GM18499 (cell line): ENCODE results near the gene EIF2S3B.
"Not testable (repeated sequence)": the region's sequence is repeated elsewhere in the genome, so short reads cannot be mapped to it uniquely, and the experiment has no call there.

ENCODE experiments used
- ATAC-seq: cut with Tn5 transposase; IDR thresholded peaks from one replicate; pipeline ENCODE4 v1.9.1; 2021; ENCODE audit warnings: moderate number of reproducible peaks; ENCODE audit not compliant: insufficient read depth, unreplicated experiment

Gene EIF2S3B

DNA sequence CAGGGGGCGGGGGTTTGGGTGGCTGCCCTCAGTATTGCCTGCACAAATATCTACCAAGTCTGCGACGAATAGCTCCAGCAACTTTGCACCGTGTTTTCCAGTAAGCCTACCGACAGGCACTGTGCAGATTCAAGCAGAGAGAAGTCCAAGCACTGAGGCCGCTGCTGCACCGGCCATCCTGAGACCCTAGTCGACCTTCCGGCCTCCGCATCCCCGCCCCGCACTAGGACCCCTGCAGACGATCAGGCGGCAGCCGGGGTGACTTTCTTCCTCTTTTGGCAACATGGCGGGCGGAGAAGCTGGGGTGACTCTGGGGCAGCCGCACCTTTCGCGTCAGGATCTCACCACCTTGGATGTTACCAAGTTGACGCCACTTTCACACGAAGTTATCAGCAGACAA, at the start of gene EIF2S3B:
Gene EIF2S3B, plus strand, starts transcription at position 271 of the 400 bp plus-strand sequence. Its CDS starts 13 bp downstream, at position 284.
- ATAC-seq: no peak

DNA sequence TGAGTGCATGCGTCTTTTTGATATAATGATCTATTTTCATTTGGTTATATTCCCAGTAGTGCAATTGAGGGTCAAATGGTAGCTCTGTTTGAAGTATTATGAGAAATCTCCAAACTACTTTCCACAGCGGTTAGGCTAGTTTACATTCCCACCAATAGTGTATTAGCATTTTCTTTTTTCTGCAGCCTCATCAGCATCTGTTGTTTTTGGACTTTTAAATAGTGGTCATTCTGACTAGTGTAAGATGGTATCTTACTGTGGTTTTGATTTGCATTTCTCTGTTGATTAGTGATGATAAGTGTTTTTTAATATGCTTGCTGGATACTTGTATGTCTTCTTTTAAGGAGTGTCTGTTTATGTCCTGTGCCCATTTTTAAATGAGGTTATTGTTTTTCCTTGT, 48.8 kb upstream of the EIF2S3B start:
- ATAC-seq: no peak

DNA sequence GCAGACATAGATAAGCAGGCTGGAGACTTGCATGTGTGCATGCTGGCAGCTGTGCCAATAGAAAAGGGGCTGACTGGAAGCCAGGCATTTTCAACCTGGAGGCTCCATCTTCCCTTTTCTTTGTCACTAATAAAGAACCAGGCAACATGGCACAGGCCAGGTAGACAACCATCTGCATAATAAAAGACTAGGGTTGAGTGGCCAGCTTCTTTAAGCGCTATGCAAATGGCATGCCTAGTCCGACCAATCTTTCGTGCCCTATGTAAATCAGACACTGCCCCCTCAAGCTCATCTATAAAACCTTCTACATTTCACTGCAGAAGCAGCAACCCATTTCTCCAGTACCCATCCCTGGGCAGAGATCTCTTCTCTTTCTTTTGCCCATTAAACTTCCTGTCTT, 47.9 kb upstream of the EIF2S3B start:
- no peak for ATAC-seq

DNA sequence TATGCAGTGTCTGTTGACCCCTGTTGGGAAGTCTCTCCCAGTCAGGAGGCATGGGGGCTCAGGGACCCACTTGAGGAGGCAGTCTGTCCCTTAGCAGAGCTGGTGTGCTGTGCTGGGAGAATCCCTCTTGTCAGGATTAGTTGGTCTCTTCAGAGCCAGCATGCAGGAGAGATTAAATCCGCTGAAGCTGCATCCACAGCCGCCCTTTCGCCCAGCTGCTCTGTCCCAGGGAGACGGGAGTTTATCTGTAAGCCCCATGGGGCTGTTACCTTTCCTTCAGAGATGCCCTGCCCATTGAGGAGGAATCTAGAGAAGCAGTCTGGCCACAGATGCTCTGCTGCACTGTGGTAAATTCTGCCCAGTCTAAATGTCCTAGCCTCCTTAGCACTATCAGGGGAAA, 39.4 kb upstream of the EIF2S3B start:
- no peak for ATAC-seq

DNA sequence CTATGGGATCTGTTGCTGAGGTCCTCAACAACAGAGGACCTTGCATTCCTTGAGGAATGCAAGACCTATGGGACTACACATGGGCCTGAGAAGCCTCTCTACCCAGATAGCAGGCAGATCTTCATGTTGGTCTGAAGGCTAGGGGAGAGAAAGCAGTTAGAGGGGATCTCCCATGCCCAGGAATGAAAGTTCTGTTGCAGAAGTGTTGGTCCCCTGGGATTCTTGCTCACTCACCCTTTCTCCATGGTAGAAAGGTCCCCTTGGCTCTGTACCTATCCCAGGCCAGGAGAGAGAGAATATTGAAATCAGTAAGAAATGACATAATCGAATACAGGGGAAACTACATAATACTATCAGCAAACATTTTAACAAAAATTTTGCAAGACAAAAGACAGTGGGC, 36.0 kb upstream of the EIF2S3B start:
- ATAC-seq: no peak

DNA sequence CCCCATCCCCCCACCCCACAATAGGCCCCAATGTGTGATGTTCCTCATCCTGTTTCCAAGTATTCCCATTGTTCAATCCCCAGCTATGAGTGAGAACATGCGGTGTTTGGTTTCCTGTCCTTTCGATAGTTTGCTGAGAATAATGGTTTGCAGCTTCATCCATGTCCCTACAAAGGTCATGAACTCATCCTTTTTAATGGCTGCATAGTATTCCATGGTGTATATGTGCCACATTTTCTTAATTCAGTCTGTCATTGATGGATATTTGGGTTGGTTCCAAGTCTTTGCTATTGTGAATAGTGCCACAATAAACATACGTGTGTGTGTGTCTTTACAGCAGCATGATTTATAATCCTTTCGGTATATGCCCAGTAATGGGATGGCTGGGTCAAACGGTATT, 32.9 kb upstream of the EIF2S3B start:
- ATAC-seq: not testable (repeated sequence)

DNA sequence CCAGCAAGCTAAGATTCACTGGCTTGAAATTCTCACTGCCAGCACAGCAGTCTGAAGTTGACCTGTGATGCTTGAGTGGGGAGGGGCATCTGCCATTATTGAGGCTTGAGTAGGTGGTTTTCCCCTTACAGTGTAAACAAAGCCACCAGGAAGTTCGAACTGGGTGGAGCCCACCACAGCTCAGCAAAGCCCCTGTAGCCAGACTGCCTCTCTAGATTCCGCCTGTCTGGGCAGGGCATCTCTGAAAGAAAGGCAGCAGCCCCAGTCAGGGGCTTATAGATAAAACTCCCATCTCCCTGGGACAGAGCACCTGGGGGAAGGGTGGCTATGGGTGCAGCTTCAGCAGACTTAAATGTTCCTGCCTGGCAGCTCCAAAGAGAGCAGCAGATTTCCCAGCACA, 23.8 kb upstream of the EIF2S3B start:
- not testable (repeated sequence) for ATAC-seq

- not testable (repeated sequence) for ATAC-seq
Observed at GRCh38 chr12:10487328-10487727, 18.4 kb upstream of the EIF2S3B start.

- no peak for ATAC-seq
Observed at GRCh38 chr12:10491766-10492165, 13.9 kb upstream of the EIF2S3B start.

- ATAC-seq: no peak
Observed at GRCh38 chr12:10497602-10498001, 8.1 kb upstream of the EIF2S3B start.

DNA sequence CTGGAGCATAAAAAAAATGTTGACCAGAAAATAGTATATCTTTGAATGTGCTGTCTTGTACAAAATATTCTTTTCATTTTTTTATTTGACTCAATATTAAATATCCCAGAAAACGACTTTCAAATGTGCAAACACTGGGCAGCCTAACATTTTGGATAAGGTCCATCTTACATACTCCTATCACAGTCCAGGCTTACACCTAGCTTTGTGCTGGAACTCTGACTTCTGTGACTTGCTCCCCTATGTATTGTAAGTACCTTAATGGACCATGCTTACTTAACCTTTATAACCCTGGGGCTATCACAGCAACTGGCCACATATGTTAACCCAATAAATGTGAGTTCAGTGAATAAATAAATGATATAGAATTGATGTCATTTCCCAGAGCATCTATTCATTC, 7.6 kb upstream of the EIF2S3B start:
- no peak for ATAC-seq

- no peak for ATAC-seq
Observed at GRCh38 chr12:10501030-10501429, 4.7 kb upstream of the EIF2S3B start.

DNA sequence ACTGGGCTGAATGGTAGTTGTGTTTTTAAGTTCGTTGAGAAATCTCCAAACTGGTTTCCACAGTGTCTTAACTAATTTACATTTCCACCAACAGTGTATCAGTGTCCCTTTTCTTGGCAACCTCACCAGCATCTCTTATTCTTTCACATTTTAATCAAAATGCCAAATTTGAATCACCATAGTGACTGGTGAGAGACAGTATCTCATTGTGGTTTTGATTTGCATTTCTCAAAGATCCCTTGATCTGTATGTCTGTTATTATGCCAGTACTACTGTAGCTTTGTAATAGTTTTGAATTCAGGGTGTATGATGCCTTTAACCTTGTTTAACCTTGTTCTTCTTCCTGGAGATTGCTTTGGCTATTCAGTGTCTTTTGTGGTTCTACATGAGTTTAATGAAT, 2.2 kb upstream of the EIF2S3B start:
- no peak for ATAC-seq

DNA sequence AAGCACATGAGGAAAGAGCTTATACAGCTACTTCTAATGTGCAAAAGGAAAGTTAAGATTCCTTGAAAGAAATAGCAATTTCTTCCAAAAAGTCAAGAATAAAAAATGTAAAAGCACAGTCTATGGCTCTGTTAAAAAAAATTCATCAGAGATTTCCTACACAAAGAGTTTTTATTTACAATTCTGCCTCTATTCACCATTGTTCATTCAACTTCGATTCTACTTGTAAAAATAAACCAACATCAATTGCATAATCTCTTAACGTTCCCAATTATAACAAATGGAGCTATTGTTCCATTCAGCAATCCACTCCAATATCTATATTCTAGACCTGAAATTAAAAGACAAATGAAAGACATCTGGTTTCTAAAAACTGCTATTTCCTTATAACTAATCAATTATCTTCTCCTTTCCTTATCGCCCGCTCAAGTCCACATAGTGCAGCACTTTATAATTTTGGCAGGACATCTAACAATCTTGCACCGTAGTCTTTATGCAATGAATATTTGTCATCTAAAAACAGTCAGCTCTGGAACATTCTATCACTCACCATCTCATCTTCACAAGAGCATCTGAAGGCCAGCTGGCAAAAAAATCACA, 6.2 kb downstream of the EIF2S3B start:
- no peak for ATAC-seq

GRCh38 chr12:10512798-10513197, 7.1 kb downstream of the EIF2S3B start:
- ATAC-seq: no peak

- no peak for ATAC-seq
Observed at GRCh38 chr12:10521555-10521954, 15.9 kb downstream of the EIF2S3B start.

GRCh38 chr12:10528174-10528953, 22.7 kb downstream of the EIF2S3B start:
- ATAC-seq: no peak

DNA sequence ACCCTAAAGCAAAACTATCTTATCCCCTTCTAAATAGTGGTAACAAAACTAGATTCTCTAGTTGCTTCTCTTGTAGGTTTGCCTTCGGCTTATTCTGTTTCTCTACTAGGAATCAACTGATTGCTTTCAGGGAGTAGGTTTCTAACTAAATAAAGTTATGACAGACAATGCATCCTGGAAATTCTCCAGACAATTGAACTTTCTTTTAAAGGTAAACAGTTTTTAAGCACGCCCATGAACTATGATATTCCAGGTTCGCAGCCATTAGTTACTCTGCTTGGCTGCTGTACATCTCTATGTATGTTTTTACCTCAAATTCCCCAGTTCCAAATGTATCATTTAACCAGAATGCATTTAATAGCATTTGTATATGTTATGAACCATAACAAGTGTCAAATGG, 23.9 kb downstream of the EIF2S3B start:
- ATAC-seq: no peak

DNA sequence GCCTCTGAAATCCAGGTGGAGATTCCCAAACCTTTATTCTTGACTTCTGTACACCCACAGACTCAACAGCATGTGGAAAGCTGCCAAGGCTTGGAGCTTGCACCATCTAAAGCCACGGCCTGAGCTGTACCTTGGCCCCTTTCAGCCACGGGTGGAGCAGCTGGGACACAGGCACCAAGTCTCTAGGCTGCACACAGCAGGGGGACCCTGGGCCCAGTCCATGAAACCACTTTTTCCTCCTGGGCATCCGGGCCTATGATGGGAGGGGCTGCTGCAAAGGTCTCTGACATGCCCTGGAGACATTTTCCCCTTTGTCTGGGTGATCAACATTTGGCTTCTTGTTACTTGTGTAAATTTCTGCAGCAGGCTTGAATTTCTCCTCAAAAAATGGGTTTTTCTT, 32.0 kb downstream of the EIF2S3B start:
- no peak for ATAC-seq

DNA sequence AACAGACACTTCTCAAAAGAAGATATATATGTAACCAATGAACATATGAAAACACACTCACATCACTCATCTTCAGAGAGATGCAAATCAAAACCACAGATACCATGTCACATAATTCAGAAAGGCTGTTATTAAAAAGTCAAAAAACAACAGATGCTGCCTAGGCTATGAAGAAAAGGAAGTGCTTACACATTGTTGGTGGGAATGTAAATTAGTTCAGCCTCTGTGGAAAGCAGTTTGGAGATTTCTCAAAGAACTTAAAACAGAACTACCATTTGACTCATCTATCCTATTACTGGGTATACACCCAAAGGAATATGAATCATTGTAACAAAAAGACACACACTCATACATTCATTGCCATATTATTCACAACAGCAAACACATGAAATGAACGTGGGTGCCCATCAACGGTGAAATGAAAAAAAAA, 35.1 kb downstream of the EIF2S3B start:
- ATAC-seq: peak; percentile 95

DNA sequence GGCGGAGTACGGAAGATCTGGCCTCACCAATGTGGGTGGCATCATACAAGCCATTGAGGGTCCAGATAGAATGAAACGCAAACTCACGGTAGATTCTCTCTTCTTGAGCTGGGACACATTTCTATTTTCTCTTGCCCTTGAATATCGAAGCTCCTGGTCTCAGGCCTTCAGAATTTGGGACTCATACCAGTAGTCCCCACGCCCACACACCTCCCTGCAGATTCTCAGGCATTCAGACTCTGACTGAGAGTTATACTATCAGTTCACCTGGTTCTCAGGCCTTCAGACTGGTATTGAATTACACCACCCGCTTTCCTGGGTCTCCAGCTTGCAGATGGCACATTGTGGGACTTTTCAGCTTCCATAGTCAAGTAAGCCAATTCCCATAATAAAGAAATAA, 37.8 kb downstream of the EIF2S3B start:
- no peak for ATAC-seq

GRCh38 chr12:10551375-10551774, 45.7 kb downstream of the EIF2S3B start:
- no peak for ATAC-seq
